Right lobe of liver (tissue), 4 donors: ENCODE data around the gene DBN1.

ENCODE experiments used
- CTCF ChIP-seq, 4 donors: fragments of 200-600 bp in 3 of 4; fragments of 450-650 bp in 1 of 4; IDR thresholded peaks; one replicate each; pipeline versions ENCODE4 v1.5.1 to v1.8.0; 2016 to 2022; ENCODE audit warnings: antibody characterized with exemption in 4 of 4, mild to moderate bottlenecking in 2 of 4
- POLR2A ChIP-seq: fragments of 450-650 bp; IDR thresholded peaks from one replicate; pipeline ENCODE4 v1.6.1; 2017; ENCODE audit warnings: antibody characterized with exemption, mild to moderate bottlenecking
- donor health status: DM: no; HTN: no; CAD: no.
- donor health status: DM: no; HTN: no; CAD: no.
- donor health status: DM: no; HTN: yes; CAD: no.

GRCh38 chr5:177513500-177513899 lies 40.1 kb upstream of the DBN1 start:
- TF ChIP-seq CTCF (IDR thresholded peaks at IDR 0.05) = no peak
- no peak for TF ChIP-seq POLR2A
